Activated T-cell treated with anti-CD3 and anti-CD28 coated beads, Interleukin-2, amount 50 U/mL, for 72 hours (primary cell): ENCODE results near the gene MRM1. TPM values are rescaled to one million over a fixed set of nuclear protein-coding genes. Genes with fewer than 3 reads are reported as not detected.

Experiments used
- ATAC-seq, 2 donors: fragments of 150-1000 bp; cut with Tn5 transposase; replicated peaks in 1 of 2; 2 replicates each; pipeline ENCODE4 v1.10.0; 2021; ENCODE audit warnings: moderate library complexity in 2 of 2, mild to moderate bottlenecking in 1 of 2
- DNase-seq, 2 donors: peaks; one replicate each; pipeline ENCODE4 v3.0.0; 2021 to 2022; ENCODE audit warnings: mixed read lengths in 1 of 2
- H3K27ac Mint-ChIP-seq: one replicate; pipeline ENCODE4 v1.8.0; 2022; ENCODE audit warnings: mild to moderate bottlenecking, moderate library complexity, mixed read lengths
- H3K27me3 Mint-ChIP-seq: one replicate; pipeline ENCODE4 v1.8.0; 2022; ENCODE audit warnings: low read depth, mixed read lengths
- H3K36me3 Mint-ChIP-seq, 2 donors: one replicate each; pipeline ENCODE4 v1.8.0; 2022; ENCODE audit warnings: mixed read lengths in 2 of 2, mild to moderate bottlenecking in 1 of 2; ENCODE audit not compliant: insufficient read depth in 2 of 2
- H3K4me1 Mint-ChIP-seq: one replicate; pipeline ENCODE4 v1.8.0; 2022; ENCODE audit warnings: low read depth, mixed read lengths
- H3K4me3 Mint-ChIP-seq, 2 donors: one replicate each; pipeline ENCODE4 v1.8.0; 2022; ENCODE audit warnings: mild to moderate bottlenecking in 2 of 2, mixed read lengths in 2 of 2, moderate library complexity in 2 of 2
- H3K9me3 Mint-ChIP-seq, 2 donors: one replicate each; pipeline ENCODE4 v1.8.0; 2022; ENCODE audit warnings: mixed read lengths in 2 of 2
- total RNA-seq, 2 donors: library from RNA; stranded (reverse); gene quantifications; one replicate each; pipeline ENCODE4 v1.2.3, GENCODE V29; 2022

Gene MRM1
- total RNA-seq, 2 donors from 2014 or later = 8.0 to 8.8 TPM

- no peaks in the 10 kb centered on the region for H3K9me3 Mint-ChIP-seq
- no peak overlapping the region for H3K27ac Mint-ChIP-seq
- no peak for ATAC-seq
- H3K36me3 Mint-ChIP-seq = no peaks in the 10 kb centered on the region
- no peak overlapping the region for H3K4me3 Mint-ChIP-seq
- H3K27me3 Mint-ChIP-seq = peaks cover 14% of the 10 kb centered on the region
- no peaks in the 10 kb centered on the region for H3K4me1 Mint-ChIP-seq
- DNase-seq = no peak
Observed at GRCh38 chr17:36628576-36628975, 27.2 kb downstream of the MRM1 start.

GRCh38 chr17:36629252-36629847 lies 28.0 kb downstream of the MRM1 start:
- H3K27ac Mint-ChIP-seq = no peak overlapping the region
- DNase-seq (peak; percentile 74 to 86), ATAC-seq (peak; percentile 85 to 88)
- H3K36me3 Mint-ChIP-seq = no peaks in the 10 kb centered on the region
- no peaks in the 10 kb centered on the region for H3K4me1 Mint-ChIP-seq
- no peak overlapping the region for H3K4me3 Mint-ChIP-seq
- peaks cover 14% of the 10 kb centered on the region for H3K27me3 Mint-ChIP-seq
- no peaks in the 10 kb centered on the region for H3K9me3 Mint-ChIP-seq

- Mint-ChIP-seq H3K9me3 (no peaks in the 10 kb centered on the region), H3K27ac (no peak overlapping the region), H3K27me3 (peaks cover 16% of the 10 kb centered on the region), H3K4me1 (no peaks in the 10 kb centered on the region), H3K36me3 (no peaks in the 10 kb centered on the region), H3K4me3 (no peak overlapping the region)
- ATAC-seq (no peak), DNase-seq (no peak)
Observed at GRCh38 chr17:36629970-36630502, 28.7 kb downstream of the MRM1 start.

DNA sequence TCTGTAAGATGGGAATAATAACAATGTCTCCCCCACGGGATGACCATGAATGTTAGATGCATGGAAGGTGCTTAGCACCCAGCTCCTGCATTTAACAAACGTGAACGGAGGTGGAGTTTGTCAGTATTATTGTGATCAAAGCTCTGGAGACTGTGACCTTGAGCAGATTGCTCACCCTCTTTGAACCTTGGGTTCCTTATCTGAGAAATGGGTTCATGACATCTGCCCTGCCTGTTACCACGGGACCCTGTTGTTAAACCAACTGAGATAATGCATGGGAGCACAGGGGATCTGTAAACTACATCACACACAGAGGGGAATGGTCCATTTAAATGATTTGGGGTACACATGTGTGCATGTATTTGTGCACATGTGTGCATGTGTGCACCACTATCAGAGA lies 29.6 kb downstream of the MRM1 start:
- no peaks in the 10 kb centered on the region for H3K36me3 Mint-ChIP-seq
- no peaks in the 10 kb centered on the region for H3K4me1 Mint-ChIP-seq
- H3K27ac Mint-ChIP-seq = no peak overlapping the region
- H3K4me3 Mint-ChIP-seq = no peak overlapping the region
- DNase-seq = no peak
- H3K27me3 Mint-ChIP-seq = peaks cover 22% of the 10 kb centered on the region
- H3K9me3 Mint-ChIP-seq = no peaks in the 10 kb centered on the region
- ATAC-seq = no peak

GRCh38 chr17:36632916-36633771 lies 31.8 kb downstream of the MRM1 start:
- Mint-ChIP-seq H3K4me1 (no peaks in the 10 kb centered on the region), H3K27me3 (peaks cover 29% of the 10 kb centered on the region), H3K36me3 (no peaks in the 10 kb centered on the region), H3K4me3 (no peak overlapping the region), H3K27ac (no peak overlapping the region), H3K9me3 (no peaks in the 10 kb centered on the region)
- DNase-seq = no peak
- no peak for ATAC-seq

DNA sequence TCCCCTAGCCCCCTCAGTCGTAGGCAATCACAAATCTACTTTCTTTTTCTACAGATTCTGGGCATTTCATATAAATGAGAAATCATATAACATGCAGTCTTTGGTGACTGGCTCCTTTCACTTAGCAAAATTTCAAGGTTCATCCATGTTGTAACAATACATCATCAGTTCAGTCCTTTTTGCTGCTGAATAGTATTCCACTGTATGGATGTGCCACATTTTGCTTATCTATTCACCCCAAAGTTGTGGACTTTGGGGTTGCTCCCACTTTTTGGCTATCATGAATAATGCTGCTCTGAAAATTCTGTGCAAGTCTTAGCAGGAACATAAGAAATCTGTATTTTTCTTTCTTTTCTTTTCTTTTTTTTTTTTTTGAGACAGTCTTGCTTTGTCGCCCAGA lies 39.0 kb downstream of the MRM1 start:
- ATAC-seq = no peak
- Mint-ChIP-seq H3K4me1 (peaks cover 12% of the 10 kb centered on the region), H3K9me3 (no peaks in the 10 kb centered on the region), H3K36me3 (peaks cover 0 to 3% of the 10 kb centered on the region in 2 donors), H3K27me3 (peaks cover 78% of the 10 kb centered on the region), H3K4me3 (no peak overlapping the region), H3K27ac (no peak overlapping the region)
- no peak for DNase-seq

GRCh38 chr17:36640836-36641235 lies 39.5 kb downstream of the MRM1 start:
- Mint-ChIP-seq H3K27me3 (peaks cover 80% of the 10 kb centered on the region), H3K36me3 (peaks cover 0 to 3% of the 10 kb centered on the region in 2 donors), H3K27ac (no peak overlapping the region), H3K4me1 (peaks cover 12% of the 10 kb centered on the region), H3K4me3 (peak overlapping the region in 1 of 2 donors; percentile 26), H3K9me3 (no peaks in the 10 kb centered on the region)
- DNase-seq = no peak
- ATAC-seq = no peak

- Mint-ChIP-seq H3K4me3 (peak overlapping the region; percentile 91 to 96), H3K36me3 (peaks cover 0 to 3% of the 10 kb centered on the region in 2 donors), H3K9me3 (no peaks in the 10 kb centered on the region), H3K27me3 (peaks cover 86% of the 10 kb centered on the region), H3K4me1 (peaks cover 12% of the 10 kb centered on the region), H3K27ac (no peak overlapping the region)
- ATAC-seq (peak; percentile 28 to 31), DNase-seq (no peak)
Observed at GRCh38 chr17:36641331-36641876, 40.0 kb downstream of the MRM1 start.

- H3K27me3 Mint-ChIP-seq = peaks cover 93% of the 10 kb centered on the region
- peaks cover 0 to 3% of the 10 kb centered on the region in 2 donors for H3K36me3 Mint-ChIP-seq
- peak; percentile 43 to 50 for ATAC-seq
- no peaks in the 10 kb centered on the region for H3K9me3 Mint-ChIP-seq
- H3K27ac Mint-ChIP-seq = no peak overlapping the region
- H3K4me1 Mint-ChIP-seq = peaks cover 12% of the 10 kb centered on the region
- peak; percentile 8 to 15 for DNase-seq
- peak overlapping the region; percentile 91 to 96 for H3K4me3 Mint-ChIP-seq
Observed at GRCh38 chr17:36641877-36642845, 40.8 kb downstream of the MRM1 start.

DNA sequence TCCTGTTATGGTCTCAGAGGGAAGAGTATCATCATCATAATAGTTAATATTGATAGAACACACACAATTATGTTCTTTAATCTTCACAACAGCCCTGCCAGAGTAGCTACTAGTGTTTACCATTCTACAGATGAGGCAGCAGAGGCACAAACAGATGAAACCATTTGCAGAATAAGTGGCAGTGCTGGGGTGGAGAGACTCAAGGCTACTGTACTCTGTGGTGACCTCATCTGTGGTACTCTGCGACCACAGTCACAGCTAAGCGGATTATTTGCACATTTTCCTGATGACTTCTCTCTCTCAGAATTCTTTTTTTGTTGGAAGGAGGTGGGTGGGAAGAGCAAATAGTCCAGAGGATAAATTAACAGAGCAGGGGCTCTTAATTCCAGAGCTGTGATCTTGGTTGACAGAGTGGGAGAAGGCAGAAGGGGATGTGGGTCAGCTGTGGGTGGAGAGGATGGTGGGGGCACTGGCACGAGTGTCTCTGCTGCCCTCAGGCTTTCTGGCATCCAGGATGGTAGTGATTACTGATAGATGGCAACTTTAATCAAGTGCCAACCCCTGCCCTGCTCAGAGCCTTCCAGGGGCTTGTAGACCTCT lies 41.8 kb downstream of the MRM1 start:
- Mint-ChIP-seq H3K36me3 (peaks cover 0 to 3% of the 10 kb centered on the region in 2 donors), H3K4me1 (peaks cover 12% of the 10 kb centered on the region), H3K27me3 (peaks cover 87% of the 10 kb centered on the region), H3K4me3 (peak overlapping the region; percentile 91 to 96), H3K9me3 (no peaks in the 10 kb centered on the region), H3K27ac (no peak overlapping the region)
- DNase-seq (no peak), ATAC-seq (peak in 1 of 2 donors; percentile 43)

- DNase-seq = no peak
- no peaks in the 10 kb centered on the region for H3K9me3 Mint-ChIP-seq
- H3K27ac Mint-ChIP-seq = no peak overlapping the region
- H3K27me3 Mint-ChIP-seq = peaks cover 78% of the 10 kb centered on the region
- peaks cover 12% of the 10 kb centered on the region for H3K4me1 Mint-ChIP-seq
- no peak overlapping the region for H3K4me3 Mint-ChIP-seq
- no peak for ATAC-seq
- H3K36me3 Mint-ChIP-seq = peaks cover 0 to 3% of the 10 kb centered on the region in 2 donors
Observed at GRCh38 chr17:36645422-36645821, 44.0 kb downstream of the MRM1 start.

- H3K27me3 Mint-ChIP-seq = peaks cover 74% of the 10 kb centered on the region
- H3K4me3 Mint-ChIP-seq = no peak overlapping the region
Observed at GRCh38 chr17:36647636-36648035, 46.3 kb downstream of the MRM1 start.

More at GRCh38 chr17:36647636-36648035, 46.3 kb downstream of the MRM1 start:
- Mint-ChIP-seq H3K9me3 (no peaks in the 10 kb centered on the region), H3K4me1 (peaks cover 3% of the 10 kb centered on the region), H3K27ac (no peak overlapping the region), H3K36me3 (no peaks in the 10 kb centered on the region)
- DNase-seq (no peak), ATAC-seq (no peak)
